Neuron (in vitro differentiated cells): ENCODE measurements around the gene ZNF800.
A peak's percentile ranks its signal among the peaks of the same experiment; 100 is the strongest.

Experiments
- H2AFZ ChIP-seq: one replicate; pipeline ENCODE4 v1.6.1; 2013; ENCODE audit warnings: low read depth, mild to moderate bottlenecking, inconsistent platforms, low read length, moderate library complexity
- H3K27me3 ChIP-seq: one replicate; pipeline ENCODE4 v1.6.1; 2013; ENCODE audit warnings: low read length; ENCODE audit not compliant: insufficient read depth
- H3K36me3 ChIP-seq: one replicate; pipeline ENCODE4 v1.6.1; 2013; ENCODE audit warnings: low read length; ENCODE audit not compliant: insufficient read depth
- H3K4me1 ChIP-seq: one replicate; pipeline ENCODE4 v1.6.1; 2013; ENCODE audit warnings: low read length; ENCODE audit not compliant: insufficient read depth
- H3K4me3 ChIP-seq: 2 replicates; pipeline ENCODE4 v1.5.1; 2013; ENCODE audit warnings: mild to moderate bottlenecking, low read length, moderate library complexity
- H3K9me3 ChIP-seq: one replicate; pipeline ENCODE4 v1.6.1; 2013; ENCODE audit warnings: low read length

The ZNF800 gene

GRCh38 chr7:127353897-127354296 is 38.6 kb downstream of the ZNF800 start:
- Histone ChIP-seq H3K4me1 (no peaks in the 10 kb centered on the region), H3K27me3 (no peaks in the 10 kb centered on the region), H3K36me3 (no peaks in the 10 kb centered on the region), H3K4me3 (no peak overlapping the region), H2AFZ (no peak overlapping the region), H3K9me3 (no peaks in the 10 kb centered on the region)

DNA sequence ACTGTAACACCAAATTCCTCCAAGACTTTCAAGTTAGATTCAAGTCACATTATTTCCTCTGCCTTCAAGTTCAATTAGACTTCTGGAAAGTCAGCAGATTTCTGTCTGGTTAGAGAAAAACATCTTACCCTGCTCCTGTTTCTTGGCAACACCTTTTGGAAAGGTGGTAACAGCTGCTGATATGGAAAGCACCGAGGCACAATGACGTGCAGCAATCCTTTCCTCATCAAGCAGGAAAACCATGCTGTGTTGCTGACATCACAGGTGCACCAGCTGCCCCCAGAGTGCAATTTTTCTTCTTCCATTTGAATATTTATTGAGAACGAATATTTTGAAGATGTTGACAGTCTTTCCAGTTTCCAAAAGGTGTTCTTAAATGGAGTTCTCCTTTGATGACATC is 41.9 kb downstream of the ZNF800 start:
- no peak overlapping the region for H3K4me3 ChIP-seq
- H3K9me3 ChIP-seq, result no peaks in the 10 kb centered on the region
- no peaks in the 10 kb centered on the region for H3K36me3 ChIP-seq
- peaks cover 3% of the 10 kb centered on the region for H3K4me1 ChIP-seq
- H3K27me3 ChIP-seq, result no peaks in the 10 kb centered on the region
- H2AFZ ChIP-seq, result no peak overlapping the region

DNA sequence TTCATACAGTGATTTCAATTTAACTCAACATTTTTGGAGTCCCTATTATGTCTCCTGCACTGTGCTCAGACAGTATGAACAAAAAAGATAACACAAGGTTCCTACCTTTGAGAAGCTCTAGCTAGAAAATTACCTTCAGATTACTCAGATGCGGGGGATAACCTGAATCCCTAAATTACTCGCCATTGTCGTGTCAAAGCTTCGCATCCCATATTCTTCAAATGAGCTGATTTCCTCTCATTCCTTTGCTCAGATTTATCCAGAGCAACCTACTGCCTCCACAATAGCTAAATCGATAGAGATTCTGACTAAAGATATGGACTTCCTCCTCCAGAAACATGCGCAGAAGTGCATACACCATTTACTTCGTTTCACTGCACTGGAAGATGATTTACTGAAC is 42.6 kb downstream of the ZNF800 start:
- H3K27me3 ChIP-seq, result no peaks in the 10 kb centered on the region

GRCh38 chr7:127348247-127348631 is 44.3 kb downstream of the ZNF800 start:
- Histone ChIP-seq H3K27me3 (no peaks in the 10 kb centered on the region), H3K36me3 (no peaks in the 10 kb centered on the region), H3K9me3 (no peaks in the 10 kb centered on the region), H3K4me3 (peak overlapping the region; percentile 6), H3K4me1 (peaks cover 3% of the 10 kb centered on the region), H2AFZ (no peak overlapping the region)

More for the DNA sequence above, 42.6 kb downstream of the ZNF800 start:
- no peak overlapping the region for H2AFZ ChIP-seq
- no peaks in the 10 kb centered on the region for H3K9me3 ChIP-seq
- H3K36me3 ChIP-seq, result no peaks in the 10 kb centered on the region
- H3K4me3 ChIP-seq, result no peak overlapping the region
- peaks cover 3% of the 10 kb centered on the region for H3K4me1 ChIP-seq

- peak overlapping the region; percentile 6 for H3K4me3 ChIP-seq
- H3K9me3 ChIP-seq, result no peaks in the 10 kb centered on the region
- no peak overlapping the region for H2AFZ ChIP-seq
- peaks cover 3% of the 10 kb centered on the region for H3K4me1 ChIP-seq
- no peaks in the 10 kb centered on the region for H3K36me3 ChIP-seq
- no peaks in the 10 kb centered on the region for H3K27me3 ChIP-seq
Measured at GRCh38 chr7:127347567-127348246, 44.8 kb downstream of the ZNF800 start.

DNA sequence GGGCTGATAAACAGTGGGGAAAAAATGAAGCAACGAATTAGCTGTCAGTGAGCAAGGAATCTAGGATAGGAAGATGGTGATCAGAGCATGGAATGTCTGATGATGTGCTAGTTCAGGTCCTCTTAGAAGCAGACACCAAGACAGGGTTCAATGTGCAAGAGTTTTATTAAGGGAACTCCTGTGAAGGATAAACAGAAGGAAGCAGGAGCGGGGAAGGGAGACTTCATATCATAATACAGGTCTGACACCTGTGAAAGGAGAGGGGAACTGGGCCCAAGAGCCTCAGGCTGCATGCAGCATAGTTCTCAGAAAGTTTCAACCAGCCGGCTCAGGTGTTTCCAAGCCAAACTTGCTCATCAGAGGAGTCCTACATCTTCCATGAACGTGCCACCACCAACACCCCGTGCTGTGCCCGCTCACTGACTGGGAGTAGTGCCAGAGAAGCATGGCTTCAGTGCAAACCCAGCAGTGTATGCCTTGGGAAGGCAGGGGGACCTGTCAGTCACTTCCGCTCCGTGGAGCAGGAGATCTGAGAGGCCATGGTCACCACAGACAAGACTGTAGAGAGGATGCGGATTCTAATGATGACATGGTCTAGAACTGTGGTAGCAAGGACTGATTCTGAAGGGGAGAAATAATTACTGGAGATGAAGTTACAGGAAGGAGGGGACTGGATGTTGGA is 45.8 kb downstream of the ZNF800 start:
- Histone ChIP-seq H3K4me3 (no peak overlapping the region), H3K9me3 (no peaks in the 10 kb centered on the region), H3K4me1 (peaks cover 3% of the 10 kb centered on the region), H3K27me3 (no peaks in the 10 kb centered on the region), H2AFZ (no peak overlapping the region), H3K36me3 (no peaks in the 10 kb centered on the region)

DNA sequence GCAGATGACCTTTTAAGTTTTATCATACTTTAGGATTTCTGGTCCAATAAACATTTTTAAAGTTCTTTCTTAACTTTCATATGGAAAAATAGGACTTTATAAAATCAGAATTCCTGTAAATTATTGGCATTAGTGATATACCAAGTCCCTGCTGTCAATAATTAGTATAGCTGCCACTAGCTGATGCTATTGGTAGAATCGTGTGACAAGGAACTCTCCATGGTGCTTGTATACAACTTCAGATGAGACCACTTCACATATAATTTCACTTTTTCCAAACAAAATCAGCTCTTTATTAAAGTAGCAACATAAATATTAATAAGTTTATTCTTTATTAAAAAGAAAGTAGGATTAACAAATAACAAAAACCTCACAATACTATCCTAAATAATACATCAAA is 49.9 kb downstream of the ZNF800 start:
- Histone ChIP-seq H3K9me3 (no peaks in the 10 kb centered on the region), H3K4me1 (peaks cover 3% of the 10 kb centered on the region), H2AFZ (no peak overlapping the region), H3K4me3 (no peak overlapping the region), H3K36me3 (no peaks in the 10 kb centered on the region), H3K27me3 (no peaks in the 10 kb centered on the region)

- no peaks in the 10 kb centered on the region for H3K27me3 ChIP-seq
- no peaks in the 10 kb centered on the region for H3K36me3 ChIP-seq
- H2AFZ ChIP-seq, result no peak overlapping the region
Measured at GRCh38 chr7:127338122-127338521, 54.4 kb downstream of the ZNF800 start.

GRCh38 chr7:127337581-127337980 is 54.9 kb downstream of the ZNF800 start:
- Histone ChIP-seq H3K27me3 (no peaks in the 10 kb centered on the region), H3K4me1 (no peaks in the 10 kb centered on the region), H3K9me3 (no peaks in the 10 kb centered on the region), H2AFZ (no peak overlapping the region), H3K4me3 (no peak overlapping the region), H3K36me3 (no peaks in the 10 kb centered on the region)

More at GRCh38 chr7:127338122-127338521, 54.4 kb downstream of the ZNF800 start:
- H3K9me3 ChIP-seq, result no peaks in the 10 kb centered on the region
- H3K4me1 ChIP-seq, result no peaks in the 10 kb centered on the region
- no peak overlapping the region for H3K4me3 ChIP-seq

DNA sequence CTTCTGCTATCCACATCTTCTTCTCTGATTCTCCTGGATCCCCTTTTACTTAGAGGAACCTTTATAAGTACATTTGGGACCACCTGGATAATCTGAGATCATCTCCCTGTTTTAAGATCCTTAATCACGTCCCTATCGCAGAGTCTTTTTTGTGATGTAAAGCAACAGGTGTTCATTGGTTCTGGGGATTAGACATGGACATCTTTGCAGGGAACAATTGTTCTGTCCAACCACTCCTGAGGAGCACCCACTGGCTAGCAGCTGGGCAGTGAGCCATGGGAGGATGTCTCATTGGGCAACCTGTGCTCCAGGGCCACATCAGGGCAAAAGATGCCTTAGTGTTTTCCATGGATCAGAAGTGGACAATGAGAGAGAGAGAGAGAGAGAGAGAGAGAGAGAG is 56.0 kb downstream of the ZNF800 start:
- Histone ChIP-seq H3K4me3 (no peak overlapping the region), H3K9me3 (no peaks in the 10 kb centered on the region), H3K4me1 (no peaks in the 10 kb centered on the region), H3K27me3 (no peaks in the 10 kb centered on the region), H3K36me3 (no peaks in the 10 kb centered on the region), H2AFZ (no peak overlapping the region)

- no peaks in the 10 kb centered on the region for H3K4me1 ChIP-seq
- H3K27me3 ChIP-seq, result no peaks in the 10 kb centered on the region
- no peak overlapping the region for H3K4me3 ChIP-seq
- no peaks in the 10 kb centered on the region for H3K36me3 ChIP-seq
- no peak overlapping the region for H2AFZ ChIP-seq
- H3K9me3 ChIP-seq, result no peaks in the 10 kb centered on the region
Measured at GRCh38 chr7:127332880-127333279, 59.6 kb downstream of the ZNF800 start.

GRCh38 chr7:127330070-127330469 is 62.4 kb downstream of the ZNF800 start:
- Histone ChIP-seq H3K36me3 (no peaks in the 10 kb centered on the region), H2AFZ (no peak overlapping the region), H3K4me1 (no peaks in the 10 kb centered on the region), H3K27me3 (no peaks in the 10 kb centered on the region), H3K9me3 (no peaks in the 10 kb centered on the region), H3K4me3 (no peak overlapping the region)

GRCh38 chr7:127322832-127323493 is 69.5 kb downstream of the ZNF800 start:
- Histone ChIP-seq H3K9me3 (no peaks in the 10 kb centered on the region), H3K27me3 (peaks cover 9% of the 10 kb centered on the region), H2AFZ (no peak overlapping the region)

More at GRCh38 chr7:127322832-127323493, 69.5 kb downstream of the ZNF800 start:
- H3K4me3 ChIP-seq, result no peak overlapping the region
- H3K4me1 ChIP-seq, result no peaks in the 10 kb centered on the region
- H3K36me3 ChIP-seq, result no peaks in the 10 kb centered on the region
